H9 (cell line): ENCODE measurements around the gene TSSK6. TPM values are rescaled to one million over a fixed set of nuclear protein-coding genes. Genes with fewer than 3 reads are reported as not detected.
A peak's percentile ranks its signal among the peaks of the same experiment; 100 is the strongest.

ENCODE experiments used
- DNase-seq: peaks from one replicate; pipeline ENCODE4 v3.0.0-alpha.2; 2017
- H2AFZ ChIP-seq: one replicate; pipeline ENCODE4 v1.6.1; 2013; ENCODE audit warnings: mild to moderate bottlenecking, low read length, control low read depth, moderate library complexity
- H2AK5ac ChIP-seq: 2 replicates; pipeline ENCODE4 v1.6.1; 2013; ENCODE audit warnings: low read length, control low read depth, mixed read lengths; ENCODE audit not compliant: insufficient read length
- H2BK120ac ChIP-seq: one replicate; pipeline ENCODE4 v1.6.1; 2013; ENCODE audit warnings: low read depth, mild to moderate bottlenecking, low read length, control low read depth, inconsistent platforms; ENCODE audit not compliant: poor library complexity, severe bottlenecking
- H2BK12ac ChIP-seq: 2 replicates; pipeline ENCODE4 v1.6.1; 2013; ENCODE audit warnings: low read length, control low read depth, mixed read lengths, low read depth; ENCODE audit not compliant: insufficient read length
- H2BK15ac ChIP-seq: 2 replicates; pipeline ENCODE4 v1.6.1; 2013; ENCODE audit warnings: low read depth, low read length, control low read depth
- H2BK20ac ChIP-seq: one replicate; pipeline ENCODE4 v1.6.1; 2013; ENCODE audit warnings: low read depth, mild to moderate bottlenecking, low read length, control low read depth, inconsistent platforms; ENCODE audit not compliant: poor library complexity, severe bottlenecking
- H2BK5ac ChIP-seq: 2 replicates; pipeline ENCODE4 v1.6.1; 2013; ENCODE audit warnings: low read length, control low read depth, mixed read lengths; ENCODE audit not compliant: insufficient read length
- H3K14ac ChIP-seq: 2 replicates; pipeline ENCODE4 v1.6.1; 2013; ENCODE audit warnings: low read length, control low read depth; ENCODE audit not compliant: insufficient read depth
- H3K18ac ChIP-seq: 2 replicates; pipeline ENCODE4 v1.6.1; 2013; ENCODE audit warnings: low read depth, mild to moderate bottlenecking, mixed read lengths, low read length, control low read depth; ENCODE audit not compliant: insufficient read length
- H3K23ac ChIP-seq: 2 replicates; pipeline ENCODE4 v1.6.1; 2013; ENCODE audit warnings: low read length, control low read depth, mixed read lengths, low read depth; ENCODE audit not compliant: insufficient read length
- H3K23me2 ChIP-seq: 2 replicates; pipeline ENCODE4 v1.6.1; 2013; ENCODE audit warnings: low read depth, mild to moderate bottlenecking, mixed read lengths, low read length, control low read depth; ENCODE audit not compliant: insufficient read length, poor library complexity, severe bottlenecking
- H3K27ac ChIP-seq: 2 replicates; pipeline ENCODE4 v1.5.1; 2013; ENCODE audit warnings: low read length, control low read depth, mixed read lengths, low read depth; ENCODE audit not compliant: insufficient read length
- H3K27me3 ChIP-seq: 2 replicates; pipeline ENCODE4 v1.6.1; 2013; ENCODE audit warnings: low read length, control low read depth, inconsistent platforms; ENCODE audit not compliant: insufficient read depth
- H3K4ac ChIP-seq: 2 replicates; pipeline ENCODE4 v1.6.1; 2013; ENCODE audit warnings: low read depth, mild to moderate bottlenecking, control low read depth, inconsistent platforms, low read length, moderate library complexity
- H3K4me1 ChIP-seq: 2 replicates; pipeline ENCODE4 v1.6.1; 2013; ENCODE audit warnings: low read length, control low read depth, inconsistent platforms; ENCODE audit not compliant: insufficient read depth
- H3K4me2 ChIP-seq: 2 replicates; pipeline ENCODE4 v1.6.1; 2013; ENCODE audit warnings: low read length, control low read depth, mixed read lengths; ENCODE audit not compliant: insufficient read length, insufficient read depth
- H3K56ac ChIP-seq: 2 replicates; pipeline ENCODE4 v1.6.1; 2013; ENCODE audit warnings: low read depth, mild to moderate bottlenecking, mixed read lengths, low read length, control low read depth; ENCODE audit not compliant: insufficient read length
- H3K79me1 ChIP-seq: 2 replicates; pipeline ENCODE4 v1.6.1; 2013; ENCODE audit warnings: low read depth, mild to moderate bottlenecking, moderate library complexity, low read length, control low read depth, inconsistent platforms; ENCODE audit not compliant: insufficient read depth, poor library complexity, severe bottlenecking
- H3K79me2 ChIP-seq: 2 replicates; pipeline ENCODE4 v1.6.1; 2013; ENCODE audit warnings: low read length, control low read depth, inconsistent platforms; ENCODE audit not compliant: insufficient read depth
- H3K9ac ChIP-seq: 2 replicates; pipeline ENCODE4 v1.6.1; 2013; ENCODE audit warnings: low read length, control low read depth, mixed read lengths; ENCODE audit not compliant: insufficient read length; ENCODE audit errors: extremely low read depth
- H3K9me3 ChIP-seq: one replicate; pipeline ENCODE4 v1.6.1; 2013; ENCODE audit warnings: low read depth, low read length, inconsistent platforms; ENCODE audit not compliant: control insufficient read depth
- H3T11ph ChIP-seq: one replicate; pipeline ENCODE4 v1.6.1; 2013; ENCODE audit warnings: mild to moderate bottlenecking, low read length, control low read depth, inconsistent platforms
- H4K20me1 ChIP-seq: one replicate; pipeline ENCODE4 v1.6.1; 2013; ENCODE audit not compliant: control insufficient read depth, insufficient read length, insufficient read depth
- H4K5ac ChIP-seq: 2 replicates; pipeline ENCODE4 v1.6.1; 2013; ENCODE audit warnings: low read depth, mild to moderate bottlenecking, mixed read lengths, low read length, control low read depth; ENCODE audit not compliant: insufficient read length
- H4K8ac ChIP-seq: replicated peaks from 2 replicates; pipeline ENCODE4 v1.6.1; 2013; ENCODE audit warnings: low read length, control low read depth, mixed read lengths, low read depth; ENCODE audit not compliant: insufficient read length
- H4K91ac ChIP-seq: 2 replicates; pipeline ENCODE4 v1.6.1; 2013; ENCODE audit warnings: low read depth, mild to moderate bottlenecking, moderate library complexity, mixed read lengths, low read length, control low read depth; ENCODE audit not compliant: insufficient read length
- H3K27ac Mint-ChIP-seq, 3 experiments: 2 replicates in 2 of 3; 3 replicates in 1 of 3; pipeline ENCODE4 v1.8.0; 2020 to 2021; ENCODE audit warnings: mixed read lengths in 3 of 3, mild to moderate bottlenecking in 1 of 3, moderate library complexity in 1 of 3
- H3K27me3 Mint-ChIP-seq: 2 replicates; pipeline ENCODE4 v1.8.0; 2021; ENCODE audit warnings: low read depth, mild to moderate bottlenecking, moderate library complexity, mixed read lengths
- H3K36me3 Mint-ChIP-seq, 3 experiments: 2 replicates in 2 of 3; 3 replicates in 1 of 3; pipeline ENCODE4 v1.8.0; 2020 to 2021; ENCODE audit warnings: low read depth in 3 of 3, mixed read lengths in 3 of 3; ENCODE audit not compliant: insufficient read depth in 1 of 3
- H3K4me1 Mint-ChIP-seq, 2 experiments: 2 replicates each; pipeline ENCODE4 v1.8.0; 2020; ENCODE audit warnings: mixed read lengths in 2 of 2
- H3K4me3 Mint-ChIP-seq, 2 experiments: 2 replicates in 1 of 2; 3 replicates in 1 of 2; pipeline ENCODE4 v1.8.0; 2020 to 2021; ENCODE audit warnings: mild to moderate bottlenecking in 2 of 2, mixed read lengths in 2 of 2, moderate library complexity in 1 of 2
- H3K9me3 Mint-ChIP-seq, 2 experiments: 2 replicates in 1 of 2; 3 replicates in 1 of 2; pipeline ENCODE4 v1.8.0; 2020; ENCODE audit warnings: mild to moderate bottlenecking in 2 of 2, mixed read lengths in 2 of 2, moderate library complexity in 1 of 2
- CTCF ChIP-seq: fragments of 200-600 bp; sonication (generic); conservative IDR thresholded peaks from 3 replicates; pipeline ENCODE4 v1.8.0; 2021; ENCODE audit warnings: antibody characterized with exemption, mild to moderate bottlenecking
- WGBS: extraction: QIAGEN DNeasy Blood & Tissue Kit; methylation state at CpG from one replicate; pipeline ENCODE4 v1.1.7; 2013; ENCODE audit warnings: missing lambda C conversion rate, low lambda C conversion rate, mixed read lengths; ENCODE audit not compliant: insufficient read length; ENCODE audit errors: extremely low coverage; 5-methylcytosine and 5-hydroxymethylcytosine counted together
- total RNA-seq: library from RNA; stranded (reverse); gene quantifications from 2 replicates; pipeline ENCODE4 v1.2.1, GENCODE V29; 2021

Gene TSSK6
- total RNA-seq, 1 experiment from 2014 or later: 2.6 TPM

GRCh38 chr19:19475849-19476828 is 39.2 kb downstream of the TSSK6 start:
- Histone ChIP-seq H2BK15ac (no peak overlapping the region), H3K4me1 (peaks cover 10% of the 10 kb centered on the region), H4K8ac (no peak overlapping the region), H3K9me3 (no peaks in the 10 kb centered on the region), H4K91ac (no peak overlapping the region), H3K4me2 (peak overlapping the region; percentile 52), H3T11ph (no peak overlapping the region), H3K4ac (no peak overlapping the region), H3K18ac (no peak overlapping the region), H3K27ac (no peak overlapping the region), H2BK120ac (no peak overlapping the region), H3K56ac (no peak overlapping the region), H4K5ac (no peak overlapping the region), H4K20me1 (peaks cover 3% of the 10 kb centered on the region), H3K79me2 (peaks cover 30% of the 10 kb centered on the region; the same call in 1 of the 2 replicates), H2BK20ac (no peak overlapping the region), H3K9ac (no peak overlapping the region), H2AK5ac (no peak overlapping the region), H3K14ac (0 out of 2 replicates have a peak overlapping the region, but pooled peaks have one; percentile 6), H2BK5ac (no peak overlapping the region), H2BK12ac (no peak overlapping the region), H2AFZ (no peak overlapping the region), H3K23me2 (no peaks in the 10 kb centered on the region), H3K79me1 (peaks cover 11% of the 10 kb centered on the region), H3K27me3 (no peaks in the 10 kb centered on the region), H3K23ac (no peak overlapping the region)
- peak; percentile 58 for DNase-seq
- peak; percentile 64 for TF ChIP-seq CTCF
- peak overlapping the region; percentile 46 to 69 for H3K4me3 Mint-ChIP-seq
- H3K27me3 Mint-ChIP-seq: no peaks in the 10 kb centered on the region; the same call in 1 of the 2 replicates
- H3K4me1 Mint-ChIP-seq: peaks cover 51 to 56% of the 10 kb centered on the region in 2 experiments
- WGBS: no CpG with 5 or more reads among the region's 19 CpGs
- H3K36me3 Mint-ChIP-seq: peaks cover 3 to 44% (median 21%) of the 10 kb centered on the region in 3 experiments; a peak in 5 of 7 replicates
- H3K27ac Mint-ChIP-seq: peak overlapping the region; percentile 66 to 91 (median 90); a peak in 6 of 7 replicates
- H3K9me3 Mint-ChIP-seq: no peaks in the 10 kb centered on the region
